NB4 (cell line): Measurements from ENCODE around the gene SVOP.

Source experiments
- CTCF ChIP-seq: IDR thresholded peaks from one replicate; pipeline ENCODE4 v1.5.1; 2012; ENCODE audit warnings: low read depth, low read length
- MAX ChIP-seq: IDR thresholded peaks from 2 replicates; pipeline ENCODE4 v1.6.1; 2011; ENCODE audit warnings: low read depth, low read length
- POLR2A ChIP-seq: IDR thresholded peaks from 2 replicates; pipeline ENCODE4 v1.6.1; 2011; ENCODE audit warnings: mild to moderate bottlenecking; ENCODE audit not compliant: insufficient read length; ENCODE audit errors: extremely low read depth

- TF ChIP-seq CTCF, result peak; percentile 93
- TF ChIP-seq POLR2A, result no peak
- TF ChIP-seq MAX, result no peak
Observed at GRCh38 chr12:108884116-108885012, 136.5 kb downstream of the SVOP start.
